IPS-18c (cell line): ENCODE data around the gene DTD1.

Experiments used
- H3K4me3 ChIP-seq: 2 replicates; pipeline ENCODE4 v1.7.0; 2013; ENCODE audit warnings: low read depth, mild to moderate bottlenecking, low read length, moderate library complexity; ENCODE audit not compliant: insufficient read depth
- H3K9me3 ChIP-seq: one replicate; pipeline ENCODE4 v1.6.1; 2013; ENCODE audit warnings: mild to moderate bottlenecking, low read length, moderate library complexity; ENCODE audit not compliant: control insufficient read depth, insufficient read depth

Gene DTD1

GRCh38 chr20:18788021-18788420, 200.2 kb downstream of the DTD1 start:
- no peaks in the 10 kb centered on the region for H3K9me3 ChIP-seq
- no peak overlapping the region for H3K4me3 ChIP-seq

- Histone ChIP-seq H3K9me3 (no peaks in the 10 kb centered on the region), H3K4me3 (no peak overlapping the region)
These were observed 202.9 kb downstream of the DTD1 start for GRCh38 chr20:18790787-18791186.

GRCh38 chr20:18793625-18794427, 206.0 kb downstream of the DTD1 start:
- Histone ChIP-seq H3K4me3 (peak overlapping the region; percentile 82), H3K9me3 (no peaks in the 10 kb centered on the region)

- H3K9me3 ChIP-seq = no peaks in the 10 kb centered on the region
- H3K4me3 ChIP-seq = peak overlapping the region; percentile 82
These were observed 206.6 kb downstream of the DTD1 start for GRCh38 chr20:18794428-18794787.

GRCh38 chr20:18795366-18795765, 207.5 kb downstream of the DTD1 start:
- Histone ChIP-seq H3K9me3 (no peaks in the 10 kb centered on the region), H3K4me3 (no peak overlapping the region)

GRCh38 chr20:18796282-18796833, 208.5 kb downstream of the DTD1 start:
- H3K9me3 ChIP-seq = no peaks in the 10 kb centered on the region
- H3K4me3 ChIP-seq = no peak overlapping the region

GRCh38 chr20:18801516-18801915, 213.7 kb downstream of the DTD1 start:
- H3K9me3 ChIP-seq = no peaks in the 10 kb centered on the region
- H3K4me3 ChIP-seq = no peak overlapping the region

GRCh38 chr20:18802012-18802634, 214.3 kb downstream of the DTD1 start:
- no peak overlapping the region for H3K4me3 ChIP-seq
- H3K9me3 ChIP-seq = no peaks in the 10 kb centered on the region

GRCh38 chr20:18805881-18806280, 218.0 kb downstream of the DTD1 start:
- no peaks in the 10 kb centered on the region for H3K9me3 ChIP-seq
- no peak overlapping the region for H3K4me3 ChIP-seq

GRCh38 chr20:18808712-18809111, 220.9 kb downstream of the DTD1 start:
- no peak overlapping the region for H3K4me3 ChIP-seq
- peaks cover 2% of the 10 kb centered on the region for H3K9me3 ChIP-seq

- Histone ChIP-seq H3K9me3 (peaks cover 2% of the 10 kb centered on the region), H3K4me3 (no peak overlapping the region)
These were observed 223.3 kb downstream of the DTD1 start for GRCh38 chr20:18811186-18811585.

- Histone ChIP-seq H3K4me3 (no peak overlapping the region), H3K9me3 (peaks cover 2% of the 10 kb centered on the region)
These were observed 224.1 kb downstream of the DTD1 start for GRCh38 chr20:18811904-18812303.

- Histone ChIP-seq H3K4me3 (no peak within 1 kb of the TSS), H3K9me3 (peaks cover 2% of the 10 kb centered on the region)
These were observed 225.6 kb downstream of the DTD1 start, which contains the start of gene SCP2D1 for GRCh38 chr20:18813483-18813882. Gene SCP2D1, plus strand, starts transcription at chr20:18813783. Its CDS starts 33 bp downstream, at chr20:18813816.

- H3K9me3 ChIP-seq = peaks cover 2% of the 10 kb centered on the region
- H3K4me3 ChIP-seq = no peak overlapping the region
These were observed 227.5 kb downstream of the DTD1 start for GRCh38 chr20:18815194-18815942.
